ENCODE measurements around the gene MPC2.
"Not testable (repeated sequence)": the region's sequence is repeated elsewhere in the genome, so short reads cannot be mapped to it uniquely, and the experiment has no call there.

The MPC2 gene

GRCh38 chr1:167904652-167905130 is 32.2 kb downstream of the MPC2 start:
- DNase-seq = no peak

- DNase-seq = no peak
Observed at GRCh38 chr1:167900907-167901306, 36.0 kb downstream of the MPC2 start.

GRCh38 chr1:167899253-167899681 is 37.6 kb downstream of the MPC2 start:
- DNase-seq = no peak

- DNase-seq = no peak
Observed at GRCh38 chr1:167898578-167899222, 38.2 kb downstream of the MPC2 start.

GRCh38 chr1:167893798-167894197 is 43.1 kb downstream of the MPC2 start:
- DNase-seq = no peak

- DNase-seq = no peak
Observed at GRCh38 chr1:167890400-167890799, 46.5 kb downstream of the MPC2 start.

GRCh38 chr1:167887187-167887586 is 49.7 kb downstream of the MPC2 start:
- DNase-seq = not testable (repeated sequence)

- DNase-seq = no peak
Observed at GRCh38 chr1:167882376-167882775, 54.5 kb downstream of the MPC2 start.

GRCh38 chr1:167881786-167882185 is 55.1 kb downstream of the MPC2 start:
- no peak for DNase-seq

- DNase-seq = no peak
Observed at GRCh38 chr1:167881069-167881468, 55.8 kb downstream of the MPC2 start.

- no peak for DNase-seq
Observed at GRCh38 chr1:167880580-167881021, 56.3 kb downstream of the MPC2 start.

- no peak for DNase-seq
Observed at GRCh38 chr1:167879508-167879907, 57.4 kb downstream of the MPC2 start.

GRCh38 chr1:167878372-167879160 is 58.3 kb downstream of the MPC2 start:
- DNase-seq = no peak

GRCh38 chr1:167876597-167877175 is 60.2 kb downstream of the MPC2 start:
- DNase-seq = no peak

GRCh38 chr1:167871331-167871730 is 65.5 kb downstream of the MPC2 start:
- DNase-seq = no peak

GRCh38 chr1:167869157-167870001 is 67.5 kb downstream of the MPC2 start:
- not testable (repeated sequence) for DNase-seq

- not testable (repeated sequence) for DNase-seq
Observed at GRCh38 chr1:167866739-167867414, 70.0 kb downstream of the MPC2 start.
